Esophagus squamous epithelium (tissue), 4 donors: ENCODE measurements around the gene SLCO6A1.

Source experiments
- POLR2A ChIP-seq, 4 donors: fragments of 450-650 bp; IDR thresholded peaks; one replicate each; pipeline ENCODE4 v1.6.1; 2017; ENCODE audit warnings: antibody characterized with exemption in 4 of 4, mild to moderate bottlenecking in 4 of 4, moderate library complexity in 3 of 4
- TF ChIP-seq, protein P1 (sequence below), 6 experiments: fragments of 450-650 bp in 4 of 6; fragments of 200-600 bp in 2 of 6; sonication (generic) in 2 of 6; IDR thresholded peaks; one replicate each; pipeline ENCODE4 v1.5.1; 2016 to 2019; ENCODE audit warnings: antibody characterized with exemption in 6 of 6, mild to moderate bottlenecking in 4 of 6, moderate library complexity in 4 of 6

DNA sequence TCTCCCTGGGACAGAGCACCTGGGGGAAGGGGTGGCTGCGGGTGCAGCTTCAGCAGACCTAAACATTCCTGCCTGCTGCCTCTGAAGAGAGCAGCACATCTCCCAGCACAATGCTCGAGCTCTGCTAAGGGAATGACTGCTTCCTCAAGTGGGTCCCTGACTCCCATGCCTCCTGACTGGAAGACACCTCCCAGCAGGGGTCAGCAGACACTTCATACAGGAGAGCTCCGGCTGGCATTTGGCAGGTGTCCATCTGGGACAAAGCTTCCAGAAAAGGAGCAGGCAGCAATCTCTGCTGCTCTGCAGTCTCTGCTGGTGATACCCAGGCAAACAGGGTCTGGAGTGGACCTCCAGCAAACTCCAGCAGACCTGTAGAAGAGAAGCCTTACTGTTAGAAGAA lies 77.2 kb downstream of the SLCO6A1 start:
- TF ChIP-seq, protein P1, sequence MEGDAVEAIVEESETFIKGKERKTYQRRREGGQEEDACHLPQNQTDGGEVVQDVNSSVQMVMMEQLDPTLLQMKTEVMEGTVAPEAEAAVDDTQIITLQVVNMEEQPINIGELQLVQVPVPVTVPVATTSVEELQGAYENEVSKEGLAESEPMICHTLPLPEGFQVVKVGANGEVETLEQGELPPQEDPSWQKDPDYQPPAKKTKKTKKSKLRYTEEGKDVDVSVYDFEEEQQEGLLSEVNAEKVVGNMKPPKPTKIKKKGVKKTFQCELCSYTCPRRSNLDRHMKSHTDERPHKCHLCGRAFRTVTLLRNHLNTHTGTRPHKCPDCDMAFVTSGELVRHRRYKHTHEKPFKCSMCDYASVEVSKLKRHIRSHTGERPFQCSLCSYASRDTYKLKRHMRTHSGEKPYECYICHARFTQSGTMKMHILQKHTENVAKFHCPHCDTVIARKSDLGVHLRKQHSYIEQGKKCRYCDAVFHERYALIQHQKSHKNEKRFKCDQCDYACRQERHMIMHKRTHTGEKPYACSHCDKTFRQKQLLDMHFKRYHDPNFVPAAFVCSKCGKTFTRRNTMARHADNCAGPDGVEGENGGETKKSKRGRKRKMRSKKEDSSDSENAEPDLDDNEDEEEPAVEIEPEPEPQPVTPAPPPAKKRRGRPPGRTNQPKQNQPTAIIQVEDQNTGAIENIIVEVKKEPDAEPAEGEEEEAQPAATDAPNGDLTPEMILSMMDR (IDR thresholded peaks at IDR 0.05): no peak
- TF ChIP-seq POLR2A (IDR thresholded peaks at IDR 0.05): no peak
